Brain pericyte (primary cell): ENCODE measurements around the gene ZSCAN30.

Source experiments
- DNase-seq: peaks from one replicate; pipeline ENCODE4 v3.0.0-alpha.2; 2012; ENCODE audit warnings: low read depth, low spot score

Gene ZSCAN30

DNA sequence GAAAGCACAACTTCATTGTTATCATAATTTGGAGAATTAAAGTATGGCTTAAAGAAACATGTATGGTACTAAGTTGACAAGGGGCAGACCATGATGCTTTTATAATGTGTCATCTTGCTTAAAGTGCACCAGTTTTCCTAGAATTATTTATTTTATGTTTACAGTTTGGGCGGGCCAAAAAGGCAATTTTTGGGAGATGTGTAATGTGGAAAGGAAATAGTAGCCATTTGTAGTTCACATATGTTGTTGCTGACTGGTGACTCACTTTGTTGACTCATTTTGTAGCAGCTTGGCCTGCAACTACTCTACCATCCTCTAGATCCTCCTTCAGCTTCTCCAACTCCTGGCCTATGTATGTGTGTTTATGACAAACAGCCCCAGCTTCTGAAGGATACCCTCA, 7.7 kb downstream of the ZSCAN30 start:
- DNase-seq = no peak

DNA sequence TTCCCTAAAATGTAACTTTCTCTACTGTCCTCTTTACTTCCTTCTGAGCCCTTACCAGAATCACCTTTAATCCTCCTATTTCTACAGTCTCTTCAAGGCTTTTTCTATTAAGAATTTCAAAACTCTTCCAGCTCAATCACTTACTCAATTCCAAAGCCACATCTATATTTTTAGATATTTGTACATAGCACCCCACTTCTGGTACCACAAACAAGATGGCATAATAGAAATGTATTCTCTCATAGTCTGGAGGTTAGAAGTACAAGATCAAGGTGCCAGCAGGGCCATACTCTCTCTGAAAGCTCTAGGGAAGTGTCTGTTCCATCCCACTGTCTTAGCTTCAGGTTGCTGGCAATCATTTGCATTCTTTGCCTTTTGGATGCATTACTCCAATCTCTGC, 11.1 kb downstream of the ZSCAN30 start:
- no peak for DNase-seq

DNA sequence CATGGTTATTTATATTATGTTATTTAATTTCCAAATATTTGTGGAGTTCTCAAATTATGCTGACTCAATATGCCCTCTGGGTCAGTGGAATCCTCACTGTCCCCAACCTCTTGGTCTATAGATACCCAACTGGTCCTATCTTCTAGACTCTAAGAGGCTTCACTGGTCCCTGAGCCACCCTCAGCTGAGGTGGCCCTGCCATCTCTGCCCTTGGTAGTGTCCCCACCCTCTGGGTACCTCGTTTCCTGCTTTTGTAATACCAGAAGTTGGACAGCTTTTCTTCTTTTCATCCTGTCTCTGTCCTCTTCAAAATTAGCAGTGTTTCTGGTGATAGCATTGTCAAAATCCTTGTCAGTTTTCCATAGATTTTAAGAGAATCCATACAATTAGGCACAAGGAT, 11.9 kb downstream of the ZSCAN30 start:
- DNase-seq = no peak

DNA sequence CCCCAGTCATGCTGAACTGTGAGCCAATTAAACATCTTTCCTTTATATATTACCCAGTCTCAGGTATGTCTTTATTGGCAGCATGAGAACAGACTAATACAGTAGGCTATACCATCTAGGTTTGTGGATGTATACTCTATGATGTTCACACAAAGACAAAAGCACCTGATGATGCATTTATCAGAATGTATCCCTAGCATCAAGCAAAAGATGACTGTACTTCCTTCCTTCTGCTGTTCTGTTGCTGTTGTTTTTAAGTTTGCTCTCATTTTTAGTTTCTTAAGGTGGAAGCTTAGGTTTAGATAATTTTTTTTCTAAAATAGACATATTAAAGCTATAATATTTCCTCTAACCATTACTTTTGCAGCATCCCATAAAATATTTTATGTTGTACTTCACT, 12.4 kb downstream of the ZSCAN30 start:
- DNase-seq = no peak

DNA sequence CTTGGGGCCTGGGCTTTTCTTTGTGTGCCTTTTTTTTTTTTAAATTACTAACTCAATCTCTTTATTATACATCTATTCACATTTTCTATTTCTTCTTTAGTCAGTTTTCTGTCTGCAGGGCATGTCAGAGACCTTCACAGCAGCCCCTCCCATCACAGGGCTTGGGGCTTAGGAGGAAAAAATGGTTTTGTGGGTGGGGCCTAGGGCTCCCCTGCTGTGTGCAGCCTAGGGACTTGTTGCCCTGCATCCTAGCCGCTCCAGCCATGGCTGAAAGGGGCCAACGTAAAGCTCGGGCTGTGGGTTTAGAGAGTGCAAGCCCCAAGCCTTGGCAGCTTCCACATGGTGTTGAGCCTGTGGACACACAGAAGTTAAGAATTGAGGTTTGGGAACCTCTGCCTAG, 13.8 kb downstream of the ZSCAN30 start:
- DNase-seq = no peak

DNA sequence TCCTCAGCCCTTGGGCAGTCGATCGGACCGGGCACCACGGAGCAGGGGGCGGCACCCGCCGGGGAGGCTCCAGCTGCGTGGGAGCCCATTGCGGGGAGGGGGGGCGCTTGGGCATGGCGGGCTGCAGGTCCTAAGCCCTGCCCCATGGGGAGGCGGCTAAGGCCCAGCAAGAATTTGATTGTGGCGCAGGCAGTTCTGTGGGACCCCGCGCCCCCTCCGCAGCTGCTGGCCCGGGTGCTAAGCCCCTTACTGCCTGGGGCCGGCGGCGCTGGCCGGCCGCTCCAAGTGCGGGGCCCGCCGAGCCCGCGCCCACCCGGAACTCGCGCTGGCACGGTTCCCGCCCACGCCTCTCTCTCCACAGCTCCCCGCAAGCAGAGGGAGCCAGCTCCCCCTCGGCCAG, 18.4 kb downstream of the ZSCAN30 start:
- DNase-seq = no peak

DNA sequence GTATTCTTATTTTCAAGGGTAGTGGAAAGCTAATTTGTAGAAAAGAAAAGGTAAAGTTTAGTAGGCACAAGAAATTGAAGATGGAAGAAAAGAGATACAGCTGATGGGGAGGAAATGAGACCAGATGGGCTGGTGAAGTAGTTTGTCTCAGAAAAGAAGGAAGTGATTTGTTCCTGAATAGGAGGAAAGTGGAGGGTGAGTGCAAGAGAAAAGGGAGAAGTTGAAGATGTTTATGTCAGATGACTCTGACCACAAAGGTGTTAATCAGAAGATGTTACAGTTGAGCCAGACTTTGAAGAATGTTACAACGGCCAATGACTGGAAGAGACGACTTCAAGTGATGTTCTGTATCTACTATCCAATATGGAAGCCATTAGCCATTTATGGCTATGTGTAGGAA, 21.2 kb downstream of the ZSCAN30 start:
- DNase-seq = no peak

DNA sequence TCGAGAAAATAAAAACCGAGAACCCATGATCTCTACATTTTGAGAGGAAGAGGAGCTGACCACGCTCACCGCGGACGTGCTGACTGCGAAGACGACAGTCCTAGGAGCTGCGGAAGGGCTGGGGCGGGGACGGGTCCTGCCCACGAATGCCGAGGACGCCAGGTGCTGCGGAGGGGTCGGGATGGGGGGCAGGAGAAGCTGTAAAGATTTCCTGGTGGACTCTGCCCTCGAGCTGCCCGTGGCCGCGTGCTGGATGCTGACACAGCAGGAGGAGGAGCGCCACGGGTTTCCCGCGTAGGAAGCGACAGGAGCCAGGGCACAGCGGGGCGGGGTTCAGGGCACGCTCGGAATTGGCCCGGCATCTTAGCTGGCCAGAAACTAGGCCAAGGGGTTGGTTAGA, 22.2 kb downstream of the ZSCAN30 start:
- no peak for DNase-seq

DNA sequence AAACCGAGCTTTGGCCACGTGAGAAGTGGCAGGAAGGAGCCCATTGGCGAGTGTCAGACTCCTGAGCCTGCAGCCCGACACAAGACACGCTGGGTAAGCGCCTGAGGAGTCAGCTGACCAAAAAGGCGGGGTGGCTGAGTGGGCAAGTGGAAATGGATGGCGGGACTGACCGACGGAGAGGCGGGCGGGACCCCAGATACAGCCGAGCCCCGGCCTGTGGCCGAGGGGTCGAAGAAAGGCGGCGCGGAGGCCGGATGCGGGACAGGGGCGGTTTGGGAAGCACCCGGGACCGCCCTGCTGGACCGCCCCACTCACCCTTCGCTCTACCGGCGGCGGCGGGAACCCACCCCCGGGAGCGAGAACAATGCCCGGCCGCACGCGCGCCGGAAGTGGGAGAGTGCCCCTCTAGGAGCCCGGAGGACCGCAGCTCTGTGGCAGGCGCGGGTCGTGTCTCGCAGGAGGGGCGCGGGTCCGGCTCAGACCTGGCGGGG, 22.8 kb downstream of the ZSCAN30 start:
- DNase-seq = peak; percentile 16

DNA sequence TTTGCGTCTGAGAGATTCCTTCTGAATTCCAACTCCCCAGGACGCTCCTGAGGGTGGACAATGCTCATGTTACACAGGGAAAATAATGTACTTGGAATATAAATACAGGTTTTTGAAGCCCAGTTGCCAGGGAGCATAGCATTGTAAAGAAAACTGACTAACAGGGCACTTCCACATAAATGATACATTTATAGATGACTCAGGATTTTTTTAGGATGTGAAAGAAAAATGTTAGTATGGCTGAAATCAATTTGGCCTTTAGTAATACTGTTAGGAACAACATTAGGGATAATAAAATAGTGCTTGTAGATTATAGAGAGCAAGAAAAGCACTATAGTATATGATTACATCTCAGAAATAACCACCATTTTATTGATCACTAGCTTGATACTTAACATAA, 25.6 kb downstream of the ZSCAN30 start:
- no peak for DNase-seq

DNA sequence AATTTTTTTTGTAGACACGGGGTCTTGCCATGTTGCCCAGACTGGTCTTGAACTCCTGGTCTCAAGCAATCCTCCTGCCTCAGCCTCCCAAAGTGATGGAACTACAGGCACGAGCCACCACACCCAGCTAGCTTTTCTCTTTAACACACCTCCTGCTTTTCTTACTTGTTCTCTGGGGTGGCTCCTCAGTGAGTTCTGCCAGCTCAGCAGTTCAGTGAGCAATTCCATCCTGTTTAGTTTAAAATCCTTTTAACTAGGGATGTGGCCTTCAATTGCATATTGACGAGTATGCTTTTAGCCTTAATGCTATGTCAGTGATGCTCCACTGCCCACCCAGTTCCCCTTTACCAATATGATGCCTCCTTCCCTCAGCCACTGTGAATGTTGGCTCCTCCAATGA, 33.1 kb downstream of the ZSCAN30 start:
- no peak for DNase-seq

DNA sequence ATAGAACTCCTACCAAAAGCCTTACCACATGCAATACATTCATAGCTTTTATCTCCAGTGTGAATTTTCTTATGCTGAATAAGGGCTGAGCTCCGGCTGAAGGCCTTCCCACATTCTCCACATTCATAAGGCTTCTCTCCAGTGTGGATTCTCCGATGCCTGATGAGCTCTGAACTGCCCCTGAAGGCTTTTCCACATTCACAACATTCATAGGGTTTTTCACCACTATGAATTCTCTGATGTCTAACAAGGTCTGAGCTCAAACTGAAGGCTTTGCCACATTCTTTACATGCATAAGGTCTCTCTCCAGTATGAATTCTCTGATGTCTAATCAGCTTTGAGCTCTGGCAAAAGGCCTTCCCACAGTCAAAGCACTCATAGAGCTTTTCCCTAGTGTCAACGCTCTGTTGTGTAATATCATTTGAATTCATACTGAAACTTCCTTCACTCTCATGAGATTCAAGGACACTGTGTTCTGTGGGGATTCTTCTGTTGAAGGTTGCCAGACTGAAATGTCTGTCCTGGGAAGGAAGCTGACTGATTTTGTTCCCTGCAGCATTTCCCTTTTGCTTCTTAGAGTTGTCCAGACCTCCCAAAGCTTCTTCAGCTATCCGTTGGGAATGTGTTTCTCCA, 36.3 kb downstream of the ZSCAN30 start:
- no peak for DNase-seq

DNA sequence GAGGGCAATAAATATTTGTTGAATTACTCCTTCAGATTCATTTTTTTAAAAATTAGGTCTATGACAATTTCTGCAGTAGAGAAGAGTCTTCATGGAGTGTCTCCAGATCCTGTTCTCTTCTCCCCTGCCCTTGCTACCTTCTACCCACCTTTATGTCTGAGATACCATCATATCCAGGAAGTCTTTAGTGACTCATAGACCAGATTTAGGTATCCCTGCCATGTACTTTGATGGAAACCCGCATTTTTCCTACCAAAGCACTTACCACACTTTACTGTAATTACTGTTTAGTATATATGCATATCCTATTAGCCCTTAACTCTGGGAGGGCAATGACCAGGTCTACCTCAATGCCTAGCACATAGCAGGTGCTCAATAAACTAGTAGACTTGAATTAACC, 37.6 kb downstream of the ZSCAN30 start:
- DNase-seq = no peak

DNA sequence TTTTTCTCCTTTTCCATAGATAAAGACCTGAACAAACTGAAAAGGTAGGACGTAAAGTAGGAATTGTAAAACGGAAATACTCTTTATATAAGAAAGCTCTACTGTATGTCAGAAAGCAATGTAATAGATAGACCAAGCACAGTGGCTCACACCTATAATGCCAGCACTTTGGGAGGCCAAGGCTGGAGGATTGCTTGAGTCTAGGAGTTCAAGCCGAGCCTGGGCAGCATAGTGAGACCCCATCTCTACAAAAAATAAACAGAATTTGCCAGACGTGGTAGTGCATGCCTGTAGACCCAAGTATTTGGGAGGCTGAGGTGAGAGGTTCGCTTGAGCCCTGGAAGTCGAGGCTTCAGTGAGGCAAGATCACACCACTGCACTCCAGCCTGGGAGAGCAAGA, 41.6 kb downstream of the ZSCAN30 start:
- no peak for DNase-seq

DNA sequence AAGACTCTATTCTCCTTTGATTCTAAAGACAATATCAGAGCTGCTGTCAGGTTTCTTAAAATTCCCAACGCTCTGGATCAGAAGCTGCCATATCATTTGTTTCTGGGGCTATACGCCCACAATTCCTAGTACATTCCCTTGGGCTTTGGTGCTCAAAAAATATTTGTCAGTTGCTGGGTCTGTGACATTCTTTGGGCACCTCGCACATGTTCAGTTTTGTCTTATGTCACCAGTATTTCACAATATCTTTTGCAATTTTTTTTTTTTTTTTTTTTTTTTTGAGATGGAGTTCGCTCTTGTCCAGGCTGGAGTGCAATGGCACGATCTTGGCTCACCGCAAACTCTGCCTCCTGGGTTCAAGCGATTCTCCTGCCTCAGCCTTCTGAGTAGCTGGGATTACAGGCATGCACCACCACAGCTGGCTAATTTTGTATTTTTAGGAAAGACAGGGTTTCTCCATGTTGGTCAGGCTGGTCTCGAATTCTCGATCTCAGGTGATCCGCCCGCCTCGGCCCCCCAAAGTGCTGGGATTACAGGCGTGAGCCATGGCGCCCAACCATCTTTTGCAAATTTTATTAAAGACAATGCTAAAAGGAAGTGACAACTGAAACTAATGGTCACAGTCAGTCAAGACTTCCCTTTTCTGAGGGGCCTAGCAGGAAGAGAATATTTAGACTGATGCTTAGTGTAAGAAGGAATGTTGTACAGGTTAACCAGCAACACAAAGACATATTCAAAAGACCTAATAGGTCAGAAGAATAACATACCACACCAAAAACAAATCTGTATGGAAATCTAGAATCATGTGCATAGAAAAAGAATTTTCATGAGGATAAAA, 42.4 kb downstream of the ZSCAN30 start:
- no peak for DNase-seq

DNA sequence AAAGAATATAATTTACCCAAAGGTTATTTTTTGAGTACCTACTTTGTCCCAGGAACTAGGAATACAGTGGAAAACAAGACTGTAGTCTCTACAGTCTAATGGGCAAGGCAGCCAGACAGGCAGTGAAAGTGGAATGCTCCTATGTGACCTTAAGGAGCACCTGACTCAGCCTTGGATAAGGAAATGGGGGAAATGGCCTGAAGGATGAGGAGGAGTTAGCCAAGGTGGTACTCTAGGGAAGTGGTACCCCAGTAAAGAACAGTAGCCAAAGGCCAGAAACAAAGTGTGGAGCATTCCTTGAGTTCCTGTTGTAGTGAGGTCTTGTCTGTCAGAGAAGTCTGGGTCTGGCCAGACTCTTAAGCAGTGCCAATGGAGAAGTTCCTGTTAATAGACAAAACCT, 43.2 kb downstream of the ZSCAN30 start:
- no peak for DNase-seq

DNA sequence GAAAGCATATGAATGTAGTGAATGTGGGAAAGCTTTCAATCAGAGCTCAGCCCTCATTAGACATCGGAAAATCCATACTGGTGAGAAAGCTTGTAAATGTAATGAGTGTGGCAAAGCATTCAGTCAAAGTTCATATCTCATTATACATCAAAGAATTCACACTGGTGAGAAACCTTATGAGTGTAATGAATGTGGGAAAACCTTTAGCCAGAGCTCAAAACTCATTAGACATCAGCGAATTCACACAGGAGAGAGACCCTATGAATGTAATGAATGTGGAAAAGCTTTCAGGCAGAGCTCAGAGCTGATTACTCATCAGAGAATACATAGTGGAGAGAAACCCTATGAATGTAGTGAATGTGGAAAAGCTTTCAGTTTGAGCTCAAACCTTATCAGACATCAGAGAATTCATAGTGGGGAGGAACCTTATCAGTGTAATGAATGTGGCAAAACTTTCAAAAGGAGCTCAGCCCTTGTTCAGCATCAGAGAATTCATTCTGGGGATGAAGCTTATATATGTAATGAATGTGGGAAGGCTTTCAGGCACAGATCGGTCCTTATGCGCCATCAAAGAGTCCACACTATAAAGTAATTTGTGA, 44.2 kb downstream of the ZSCAN30 start:
- DNase-seq = no peak

DNA sequence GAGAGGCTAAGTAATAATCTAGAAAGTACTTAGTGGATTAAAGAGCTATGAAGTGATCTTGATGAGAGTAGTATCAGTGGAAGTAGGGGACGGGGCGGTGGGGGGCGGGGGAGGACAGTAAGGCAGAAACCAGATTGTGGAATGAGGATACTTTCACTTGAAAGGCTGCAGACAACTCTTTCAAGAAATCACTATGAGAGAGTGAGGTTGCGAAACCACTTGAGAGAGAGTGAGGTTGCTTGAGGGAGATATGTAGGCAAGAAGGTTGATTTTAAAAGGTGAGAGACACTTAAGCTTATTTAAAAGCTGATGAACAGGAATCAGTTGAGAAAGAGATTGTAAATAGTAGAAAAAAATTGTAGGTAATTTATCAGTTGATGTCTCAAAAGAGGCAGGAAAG, 45.4 kb downstream of the ZSCAN30 start:
- no peak for DNase-seq

DNA sequence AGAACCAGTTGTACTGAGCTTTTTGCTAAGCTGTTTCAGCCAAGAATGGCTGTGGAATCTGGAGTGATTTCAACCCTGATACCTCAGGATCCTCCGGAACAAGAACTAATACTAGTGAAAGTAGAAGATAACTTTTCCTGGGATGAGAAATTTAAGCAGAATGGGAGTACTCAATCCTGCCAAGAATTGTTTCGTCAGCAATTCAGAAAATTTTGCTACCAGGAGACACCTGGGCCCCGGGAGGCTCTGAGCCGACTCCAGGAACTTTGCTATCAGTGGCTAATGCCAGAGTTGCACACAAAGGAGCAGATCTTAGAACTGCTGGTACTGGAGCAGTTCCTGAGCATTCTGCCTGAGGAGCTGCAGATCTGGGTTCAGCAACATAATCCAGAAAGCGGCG, 47.6 kb downstream of the ZSCAN30 start:
- DNase-seq = no peak

DNA sequence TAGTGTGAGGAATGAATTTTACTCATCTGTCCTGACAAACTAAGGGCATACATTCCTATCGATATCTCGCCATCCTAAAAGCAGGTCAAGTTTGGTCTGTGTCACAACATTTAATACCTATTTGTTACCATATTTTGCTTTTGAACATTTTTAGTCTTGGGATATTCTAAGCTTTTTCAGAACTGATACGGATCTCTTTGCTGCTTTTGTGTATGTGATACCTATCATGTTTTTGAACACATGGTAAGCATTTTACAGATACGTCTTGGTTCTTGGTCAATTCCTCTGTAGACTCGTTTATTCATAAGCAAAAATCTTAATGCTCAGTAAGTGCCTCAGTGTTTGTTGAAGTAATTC, 48.6 kb downstream of the ZSCAN30 start:
- no peak for DNase-seq

DNA sequence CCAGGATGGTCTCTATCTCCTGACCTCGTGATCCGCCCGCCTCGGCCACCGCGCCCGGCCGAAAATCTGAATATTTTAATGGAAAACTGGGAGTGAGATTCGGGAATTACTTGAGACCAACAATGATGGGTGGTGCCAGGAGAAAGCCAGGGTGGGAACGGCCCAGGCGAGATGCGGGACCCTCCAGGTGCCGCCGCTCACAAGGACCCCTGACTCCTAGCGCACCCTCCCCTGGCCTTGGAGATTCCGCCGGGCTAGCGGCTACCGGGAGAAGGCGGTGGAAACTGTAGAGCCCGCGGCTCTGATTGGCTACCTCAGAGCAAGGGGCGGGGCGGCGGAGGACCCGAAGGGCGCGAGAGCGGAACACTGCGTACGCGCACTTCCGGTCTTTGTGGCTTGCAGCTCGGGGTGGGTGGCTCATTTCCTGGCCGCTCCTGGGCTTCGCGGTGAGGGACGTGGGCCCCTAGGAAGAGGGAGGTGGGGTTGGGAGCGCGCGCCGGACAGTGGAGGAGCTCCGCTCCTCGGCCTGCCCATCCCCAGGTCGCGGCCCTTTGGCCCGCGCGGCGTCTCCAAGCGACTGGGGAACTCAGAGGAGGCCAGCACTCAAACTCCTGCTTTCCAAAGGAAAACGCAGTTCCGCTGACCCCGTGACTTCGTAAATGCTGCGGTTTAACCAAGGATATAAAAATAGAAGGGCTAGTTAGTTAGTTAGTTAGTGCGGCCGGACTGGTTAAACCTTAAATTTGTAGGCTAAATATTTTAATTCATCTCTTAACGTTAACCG, 49.2 kb downstream of the ZSCAN30 start, which contains the start of gene ZNF397:
Gene ZNF397, plus strand, starts transcription at position 371 of the 784 bp plus-strand sequence. CDS start 1,437 bp downstream, outside the sequence.
- DNase-seq = peak; percentile 82

DNA sequence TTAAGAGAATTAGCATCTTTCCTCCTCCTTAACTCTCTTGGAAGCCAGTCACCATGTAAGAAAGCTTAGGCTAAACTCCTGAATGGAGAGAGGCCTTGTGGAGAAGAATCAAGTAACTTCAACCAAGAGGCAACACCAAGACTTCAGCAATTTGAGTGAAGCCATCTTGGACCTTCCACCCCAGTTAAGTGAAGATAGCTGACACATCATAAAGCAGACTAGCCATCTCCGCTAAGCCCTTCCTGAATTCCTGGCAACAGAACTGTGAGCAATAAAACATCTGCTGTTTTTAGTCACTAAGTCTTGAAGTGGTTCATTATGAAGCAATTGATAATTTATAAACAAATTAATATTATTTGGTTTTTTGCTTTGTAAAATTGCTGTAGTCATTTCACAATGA, 50.7 kb downstream of the ZSCAN30 start:
- no peak for DNase-seq
